Measurements from ENCODE around the gene MCRIP1. TPM values are rescaled to one million over a fixed set of nuclear protein-coding genes. Genes with fewer than 3 reads are reported as not detected.
A peak's percentile ranks its signal among the peaks of the same experiment; 100 is the strongest.

Gene MCRIP1
- total and polyA plus RNA-seq, 11 donors = 74.8 to 266 (median 105) TPM

DNA sequence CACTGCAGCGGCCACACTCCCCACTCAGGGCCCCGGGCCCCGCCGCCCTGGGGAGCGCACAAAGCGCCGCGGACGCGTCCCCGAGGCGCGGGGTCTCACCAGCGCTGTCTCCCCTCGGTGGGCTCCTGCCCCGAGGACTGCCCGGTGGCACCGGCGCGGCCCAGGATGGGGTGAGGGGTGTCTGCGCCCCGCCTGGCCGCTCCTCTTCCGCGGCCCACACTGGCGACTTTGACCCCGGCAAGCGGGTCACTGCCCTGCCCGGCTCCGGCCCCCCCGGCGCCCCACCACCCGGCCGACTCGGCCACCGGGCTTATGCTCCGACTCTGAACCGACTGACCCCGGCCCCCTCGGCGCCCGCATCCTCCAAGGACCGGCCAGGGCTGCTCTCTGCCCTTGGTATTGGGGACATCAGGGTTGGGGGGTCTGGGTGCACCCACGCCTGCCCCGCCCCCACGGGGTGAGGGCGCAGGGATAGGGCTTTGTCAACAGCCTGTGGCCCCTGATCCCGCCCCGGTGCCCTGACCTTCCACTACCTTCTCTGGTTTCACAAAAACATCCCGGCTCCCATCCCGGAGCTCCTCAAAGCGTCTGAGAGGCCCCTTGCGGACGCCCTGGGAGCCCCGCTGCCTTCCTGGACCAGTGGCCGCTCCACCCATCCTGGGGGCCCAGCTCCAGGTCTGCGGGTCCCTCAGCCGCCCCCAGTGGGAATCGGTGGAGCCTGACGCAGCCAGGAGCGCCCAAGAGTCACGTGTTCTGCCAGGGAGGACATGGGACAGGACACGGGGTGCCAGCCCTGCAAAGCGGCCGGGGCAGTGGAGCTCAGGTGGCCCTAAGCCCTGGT, 28.3 kb downstream of the MCRIP1 start:
- Histone ChIP-seq H3K4me3 (peak overlapping the region in 2 of 12 donors; percentile 7 to 40), H3K27ac (no peak overlapping the region), H3K36me3 (no peaks in the 10 kb centered on the region), H3K4me1 (peaks cover 0 to 21% (median 1%) of the 10 kb centered on the region in 12 donors), H3K9me3 (no peaks in the 10 kb centered on the region), H3K27me3 (peaks cover 22 to 74% (median 54%) of the 10 kb centered on the region in 9 donors)
- DNase-seq (no peak), ATAC-seq (no peak)
- intact Hi-C loops (cut with DNase I) = no loop called here
- WGBS, 4 donors = 2 to 9% (median 5%) methylated on average over 26 to 65 of the region's 65 CpGs
- no peak for TF ChIP-seq POLR2A (IDR thresholded peaks at IDR 0.05)
- TF ChIP-seq, protein P1, sequence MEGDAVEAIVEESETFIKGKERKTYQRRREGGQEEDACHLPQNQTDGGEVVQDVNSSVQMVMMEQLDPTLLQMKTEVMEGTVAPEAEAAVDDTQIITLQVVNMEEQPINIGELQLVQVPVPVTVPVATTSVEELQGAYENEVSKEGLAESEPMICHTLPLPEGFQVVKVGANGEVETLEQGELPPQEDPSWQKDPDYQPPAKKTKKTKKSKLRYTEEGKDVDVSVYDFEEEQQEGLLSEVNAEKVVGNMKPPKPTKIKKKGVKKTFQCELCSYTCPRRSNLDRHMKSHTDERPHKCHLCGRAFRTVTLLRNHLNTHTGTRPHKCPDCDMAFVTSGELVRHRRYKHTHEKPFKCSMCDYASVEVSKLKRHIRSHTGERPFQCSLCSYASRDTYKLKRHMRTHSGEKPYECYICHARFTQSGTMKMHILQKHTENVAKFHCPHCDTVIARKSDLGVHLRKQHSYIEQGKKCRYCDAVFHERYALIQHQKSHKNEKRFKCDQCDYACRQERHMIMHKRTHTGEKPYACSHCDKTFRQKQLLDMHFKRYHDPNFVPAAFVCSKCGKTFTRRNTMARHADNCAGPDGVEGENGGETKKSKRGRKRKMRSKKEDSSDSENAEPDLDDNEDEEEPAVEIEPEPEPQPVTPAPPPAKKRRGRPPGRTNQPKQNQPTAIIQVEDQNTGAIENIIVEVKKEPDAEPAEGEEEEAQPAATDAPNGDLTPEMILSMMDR (IDR thresholded peaks at IDR 0.05) = no peak

- Histone ChIP-seq H3K4me3 (peak within 1 kb of the TSS in 4 of 12 donors; percentile 3 to 40 (median 8)), H3K27me3 (peaks cover 22 to 73% (median 52%) of the 10 kb centered on the region in 9 donors), H3K27ac (no peak within 1 kb of the TSS), H3K36me3 (no peaks in the 10 kb centered on the region), H3K9me3 (no peaks in the 10 kb centered on the region), H3K4me1 (peaks cover 0 to 21% (median 1%) of the 10 kb centered on the region in 12 donors)
- peak in 1 of 4 donors; percentile 19 for ATAC-seq
- DNase-seq = no peak
- WGBS, 4 donors = 1 to 2% (median 2%) methylated on average over 48 to 110 of the region's 110 CpGs; no CpG with 5 or more reads in 1 of the 4 donors
- intact Hi-C loops (cut with DNase I) = no loop called here
- no peak for TF ChIP-seq POLR2A (IDR thresholded peaks at IDR 0.05)
- TF ChIP-seq, protein P1 (IDR thresholded peaks at IDR 0.05) = no peak
Observed at GRCh38 chr17:81803728-81804558, 29.1 kb downstream of the MCRIP1 start, which contains the start of gene GCGR. Gene GCGR (plus strand): TSS chr17:81804150. CDS start chr17:81809019, 4,869 bp downstream.

DNA sequence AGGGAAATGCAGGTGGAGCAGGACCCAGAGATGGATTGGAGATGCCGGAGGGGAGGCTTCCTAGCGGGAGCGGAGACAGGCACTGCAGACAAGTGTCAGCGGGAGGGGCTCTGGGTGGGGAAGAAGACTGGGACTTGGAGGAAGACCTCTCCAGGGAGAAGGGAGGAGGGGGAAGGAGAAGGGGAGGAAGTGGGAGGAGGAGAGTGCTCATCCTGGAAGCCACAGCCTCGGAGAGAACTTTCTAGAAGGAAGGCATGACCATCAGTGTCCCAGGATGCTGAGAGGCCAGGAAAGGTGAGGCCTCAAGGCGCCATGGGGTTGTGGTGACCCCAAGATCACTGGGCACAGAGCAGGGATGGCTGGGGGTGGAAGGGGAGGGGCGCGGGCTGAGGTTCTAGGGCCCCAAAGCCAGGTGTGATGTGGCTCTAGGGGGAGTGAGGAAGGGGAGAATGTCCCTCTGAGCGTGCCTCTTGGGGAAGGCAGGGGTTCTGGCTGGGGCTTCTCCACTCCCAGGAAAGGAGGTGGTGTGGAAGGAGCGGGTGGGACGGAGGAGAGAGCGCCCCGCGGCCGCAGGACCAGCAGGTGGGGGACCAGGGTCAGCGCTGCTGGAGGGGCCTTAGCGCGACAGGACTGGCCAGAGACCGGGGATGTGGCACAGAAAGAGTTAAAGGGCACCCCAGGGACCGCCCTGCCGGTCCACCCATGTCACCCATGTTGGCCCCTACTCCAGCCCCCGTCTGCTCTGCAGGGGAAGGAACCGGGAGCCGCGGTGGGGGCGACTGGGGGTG, 30.0 kb downstream of the MCRIP1 start:
- no peak for DNase-seq
- no peaks in the 10 kb centered on the region for H3K9me3 ChIP-seq
- H3K4me3 ChIP-seq = no peak overlapping the region
- H3K27me3 ChIP-seq = peaks cover 22 to 71% (median 52%) of the 10 kb centered on the region in 9 donors
- TF ChIP-seq POLR2A (IDR thresholded peaks at IDR 0.05) = no peak
- TF ChIP-seq, protein P1 (IDR thresholded peaks at IDR 0.05) = no peak
- ATAC-seq = no peak
- no peaks in the 10 kb centered on the region for H3K36me3 ChIP-seq
- H3K4me1 ChIP-seq = peaks cover 0 to 21% (median 1%) of the 10 kb centered on the region in 12 donors
- 23 to 33% (median 29%) methylated on average over 26 of the region's 26 CpGs for WGBS, 4 donors
- intact Hi-C loops (cut with DNase I) = no loop called here
- no peak overlapping the region for H3K27ac ChIP-seq

Measured in heart left ventricle (tissue), 16 donors.